IPS DF 6.9 (cell line): Measurements from ENCODE around the gene PPP1R36.

Experiments
- DNase-seq: peaks from one replicate; pipeline ENCODE4 v3.0.0-alpha.2; 2013; ENCODE audit warnings: low read depth, low spot score
- H3K27ac ChIP-seq: one replicate; pipeline ENCODE4 v1.5.1; 2013; ENCODE audit warnings: low read length, control low read depth
- H3K27me3 ChIP-seq: 2 replicates; pipeline ENCODE4 v1.6.1; 2013; ENCODE audit warnings: mild to moderate bottlenecking, low read length; ENCODE audit not compliant: control insufficient read depth, insufficient read depth
- H3K36me3 ChIP-seq: 2 replicates; pipeline ENCODE4 v1.6.1; 2013; ENCODE audit warnings: low read length; ENCODE audit not compliant: control insufficient read depth, insufficient read depth
- H3K4me1 ChIP-seq: 2 replicates; pipeline ENCODE4 v1.6.1; 2013; ENCODE audit warnings: low read length; ENCODE audit not compliant: control insufficient read depth, insufficient read depth
- H3K4me3 ChIP-seq: 2 replicates; pipeline ENCODE4 v1.5.1; 2013; ENCODE audit warnings: mild to moderate bottlenecking, low read length
- H3K9me3 ChIP-seq: 2 replicates; pipeline ENCODE4 v1.6.1; 2013; ENCODE audit warnings: low read length, inconsistent platforms; ENCODE audit not compliant: control insufficient read depth, insufficient read depth
- WGBS: extraction: QIAGEN DNeasy Blood & Tissue Kit; methylation state at CpG from one replicate; pipeline ENCODE4 v1.1.7; 2013; ENCODE audit warnings: mixed read lengths, missing lambda C conversion rate; ENCODE audit not compliant: insufficient read length, insufficient coverage; 5-methylcytosine and 5-hydroxymethylcytosine counted together

The PPP1R36 gene

GRCh38 chr14:64520699-64521098 lies 29.1 kb upstream of the PPP1R36 start:
- Histone ChIP-seq H3K4me3 (no peak overlapping the region), H3K4me1 (no peaks in the 10 kb centered on the region), H3K27ac (no peak overlapping the region), H3K27me3 (no peaks in the 10 kb centered on the region), H3K36me3 (peaks cover 3% of the 10 kb centered on the region; the same call in 1 of the 2 replicates), H3K9me3 (no peaks in the 10 kb centered on the region)
- WGBS = no CpG with 5 or more reads among the region's 4 CpGs
- DNase-seq = no peak

- no peak for DNase-seq
- Histone ChIP-seq H3K4me1 (no peaks in the 10 kb centered on the region), H3K27me3 (no peaks in the 10 kb centered on the region), H3K36me3 (peaks cover 3% of the 10 kb centered on the region; the same call in 1 of the 2 replicates), H3K27ac (no peak overlapping the region), H3K4me3 (no peak overlapping the region), H3K9me3 (no peaks in the 10 kb centered on the region)
- WGBS = no CpG with 5 or more reads among the region's 9 CpGs
Measured at GRCh38 chr14:64522591-64523355, 27.0 kb upstream of the PPP1R36 start.

- Histone ChIP-seq H3K9me3 (no peaks in the 10 kb centered on the region), H3K27ac (no peak overlapping the region), H3K4me1 (no peaks in the 10 kb centered on the region), H3K4me3 (no peak overlapping the region), H3K27me3 (no peaks in the 10 kb centered on the region), H3K36me3 (peaks cover 3% of the 10 kb centered on the region; the same call in 1 of the 2 replicates)
- no CpG with 5 or more reads among the region's 2 CpGs for WGBS
- no peak for DNase-seq
Measured at GRCh38 chr14:64525354-64525753, 24.4 kb upstream of the PPP1R36 start.

GRCh38 chr14:64531567-64531966 lies 18.2 kb upstream of the PPP1R36 start:
- Histone ChIP-seq H3K36me3 (no peaks in the 10 kb centered on the region), H3K9me3 (no peaks in the 10 kb centered on the region), H3K27ac (no peak overlapping the region), H3K4me1 (no peaks in the 10 kb centered on the region), H3K27me3 (no peaks in the 10 kb centered on the region), H3K4me3 (no peak overlapping the region)
- no peak for DNase-seq
- WGBS = no CpG with 5 or more reads among the region's 2 CpGs

- no peak overlapping the region for H3K27ac ChIP-seq
- WGBS = no CpG with 5 or more reads among the region's 4 CpGs
- H3K27me3 ChIP-seq = no peaks in the 10 kb centered on the region
- peaks cover 5% of the 10 kb centered on the region; the same call in 1 of the 2 replicates for H3K36me3 ChIP-seq
- no peak overlapping the region for H3K4me3 ChIP-seq
- H3K9me3 ChIP-seq = no peaks in the 10 kb centered on the region; the same call in 1 of the 2 replicates
- no peak for DNase-seq
- peaks cover 2% of the 10 kb centered on the region; the same call in 1 of the 2 replicates for H3K4me1 ChIP-seq
Measured at GRCh38 chr14:64536488-64537245, 13.1 kb upstream of the PPP1R36 start.

GRCh38 chr14:64540208-64541202 lies 9.3 kb upstream of the PPP1R36 start, which contains the start of gene HSPA2:
TSS of gene HSPA2 (plus strand) at chr14:64540741. CDS start at chr14:64540850, 109 bp downstream.
- Histone ChIP-seq H3K9me3 (no peaks in the 10 kb centered on the region; the same call in 1 of the 2 replicates), H3K4me3 (peak within 1 kb of the TSS; percentile 34; the same call in 1 of the 2 replicates), H3K4me1 (peaks cover 2% of the 10 kb centered on the region; the same call in 1 of the 2 replicates), H3K27ac (no peak within 1 kb of the TSS), H3K27me3 (no peaks in the 10 kb centered on the region), H3K36me3 (peaks cover 5% of the 10 kb centered on the region; the same call in 1 of the 2 replicates)
- DNase-seq = peak; percentile 99
- no CpG with 5 or more reads among the region's 79 CpGs for WGBS

- DNase-seq = no peak
- Histone ChIP-seq H3K4me3 (no peak overlapping the region), H3K4me1 (peaks cover 2% of the 10 kb centered on the region; the same call in 1 of the 2 replicates), H3K27me3 (no peaks in the 10 kb centered on the region), H3K36me3 (peaks cover 5% of the 10 kb centered on the region; the same call in 1 of the 2 replicates), H3K27ac (no peak overlapping the region), H3K9me3 (no peaks in the 10 kb centered on the region; the same call in 1 of the 2 replicates)
- WGBS = no CpG with 5 or more reads among the region's 73 CpGs
Measured at GRCh38 chr14:64541261-64541971, 8.3 kb upstream of the PPP1R36 start.

- Histone ChIP-seq H3K4me1 (peaks cover 2% of the 10 kb centered on the region; the same call in 1 of the 2 replicates), H3K36me3 (peaks cover 5% of the 10 kb centered on the region; the same call in 1 of the 2 replicates), H3K27me3 (no peaks in the 10 kb centered on the region), H3K4me3 (no peak overlapping the region; the same call in 1 of the 2 replicates), H3K9me3 (no peaks in the 10 kb centered on the region; the same call in 1 of the 2 replicates), H3K27ac (no peak overlapping the region)
- no peak for DNase-seq
- no CpG with 5 or more reads among the region's 61 CpGs for WGBS
Measured at GRCh38 chr14:64541972-64542835, 7.6 kb upstream of the PPP1R36 start.
